ENCODE data around the gene CFAP57.

CFAP57 gene

DNA sequence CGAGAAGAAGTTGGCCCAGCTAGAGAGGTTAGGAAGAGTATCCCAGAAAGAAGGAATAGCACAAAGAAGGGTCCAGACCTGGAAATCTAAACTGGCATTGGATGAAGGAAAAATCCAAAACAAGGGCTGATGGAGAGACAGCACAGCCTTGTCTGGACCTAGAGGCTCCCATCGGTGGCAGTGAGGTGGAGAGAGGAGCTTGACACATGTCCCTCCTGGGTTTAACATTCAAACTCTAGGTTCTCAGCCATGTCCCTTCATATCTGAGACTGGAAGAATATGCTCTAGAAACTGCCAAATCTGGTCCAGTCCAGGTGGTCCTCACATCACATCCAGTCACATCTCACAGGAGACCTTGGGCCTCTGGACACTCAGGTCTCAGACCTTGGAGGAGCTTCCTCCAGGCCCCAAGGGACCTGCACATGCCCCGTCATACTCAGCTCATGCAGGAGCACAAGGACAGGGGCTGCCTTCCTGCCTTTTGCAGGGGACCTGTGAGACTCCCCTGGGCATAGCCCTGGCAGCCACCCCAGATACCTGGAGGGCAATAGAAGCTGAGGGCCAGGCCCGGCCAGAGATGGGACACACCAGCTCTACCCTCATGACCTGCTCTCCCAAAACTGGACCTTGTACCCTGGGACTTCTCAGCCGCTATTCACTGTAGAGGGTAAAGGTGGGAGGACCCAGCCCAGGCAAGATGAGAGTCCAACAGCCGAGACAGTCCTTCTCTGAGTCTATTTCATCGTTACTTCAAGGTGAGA, 105.2 kb downstream of the CFAP57 start:
- DNase-seq (ENCODE audit: low read depth): no peak

DNA sequence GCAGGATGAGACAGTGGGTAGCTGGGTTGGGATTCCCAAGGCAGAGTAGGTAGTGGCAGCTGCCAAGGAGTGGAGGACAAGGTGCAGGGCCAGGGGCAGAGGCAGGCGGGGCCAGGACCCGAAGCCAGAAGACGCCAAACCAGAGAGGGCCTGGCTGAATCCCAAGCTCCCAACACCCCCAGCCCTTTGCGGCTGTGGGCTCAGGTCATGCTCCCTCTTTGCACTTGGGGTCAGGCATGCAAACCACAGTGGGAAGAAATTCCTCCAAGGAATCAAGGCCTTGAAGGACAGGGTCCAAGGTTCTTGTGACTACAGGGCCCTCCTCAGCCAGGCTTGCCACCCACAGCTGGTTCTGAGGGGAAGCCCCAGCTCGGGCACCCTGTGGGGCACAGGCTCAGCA, 107.0 kb downstream of the CFAP57 start:
- no peak for DNase-seq (ENCODE audit: low read depth)

DNA sequence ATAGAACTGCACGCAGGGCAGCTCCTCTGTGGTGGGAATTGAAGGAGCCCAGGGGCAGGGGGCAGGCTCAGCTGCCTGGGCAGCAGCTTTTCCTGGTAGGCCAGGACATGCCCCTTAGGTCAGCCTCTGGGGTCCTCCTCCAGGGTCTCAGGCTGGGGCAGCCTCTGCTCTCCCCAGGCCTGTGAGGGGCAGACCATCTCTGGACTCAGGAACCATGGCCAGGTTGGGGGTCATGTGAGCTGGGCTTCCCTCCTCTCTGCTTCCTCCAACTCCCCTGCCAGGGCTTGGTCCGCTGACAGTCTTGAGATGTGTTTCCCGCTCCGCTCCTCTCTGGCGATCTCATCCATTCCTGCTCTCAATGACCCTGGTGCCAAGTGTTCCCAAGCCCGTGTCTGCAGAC, 107.5 kb downstream of the CFAP57 start:
- DNase-seq (ENCODE audit: low read depth): no peak

GRCh38 chr1:43280692-43281091, 108.6 kb downstream of the CFAP57 start:
- DNase-seq (ENCODE audit: low read depth): no peak

GRCh38 chr1:43282220-43283195, 110.4 kb downstream of the CFAP57 start:
- DNase-seq (ENCODE audit: low read depth): no peak

GRCh38 chr1:43284065-43284464, 111.9 kb downstream of the CFAP57 start:
- DNase-seq (ENCODE audit: low read depth): no peak

DNA sequence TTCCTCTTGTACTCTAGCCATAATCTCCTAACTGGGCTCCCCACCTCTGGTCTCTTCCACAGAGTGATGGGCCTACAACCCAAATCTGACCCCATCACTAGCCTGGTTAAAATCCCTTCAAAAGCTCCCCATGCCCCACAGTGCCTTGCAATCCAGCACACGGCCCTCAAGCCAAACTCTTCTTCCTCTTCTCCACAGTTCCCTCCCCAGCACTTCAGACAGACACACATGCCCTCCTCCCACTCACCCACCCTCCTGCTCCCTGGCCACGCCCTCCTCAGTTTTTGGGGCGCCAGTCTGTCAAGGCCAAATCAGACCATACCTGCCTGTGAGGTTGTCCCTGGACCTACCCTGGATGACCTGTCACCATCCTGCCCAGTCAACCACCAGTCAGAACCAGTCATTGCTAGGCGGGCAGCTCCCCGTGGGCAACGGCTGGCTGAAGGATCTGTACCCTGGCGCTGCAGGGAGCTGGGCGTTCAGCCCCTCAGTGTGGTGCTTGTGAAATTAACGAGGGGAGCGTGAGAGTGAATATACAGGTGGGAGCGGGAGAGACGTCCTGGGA, 112.5 kb downstream of the CFAP57 start:
- DNase-seq (ENCODE audit: low read depth): no peak

DNA sequence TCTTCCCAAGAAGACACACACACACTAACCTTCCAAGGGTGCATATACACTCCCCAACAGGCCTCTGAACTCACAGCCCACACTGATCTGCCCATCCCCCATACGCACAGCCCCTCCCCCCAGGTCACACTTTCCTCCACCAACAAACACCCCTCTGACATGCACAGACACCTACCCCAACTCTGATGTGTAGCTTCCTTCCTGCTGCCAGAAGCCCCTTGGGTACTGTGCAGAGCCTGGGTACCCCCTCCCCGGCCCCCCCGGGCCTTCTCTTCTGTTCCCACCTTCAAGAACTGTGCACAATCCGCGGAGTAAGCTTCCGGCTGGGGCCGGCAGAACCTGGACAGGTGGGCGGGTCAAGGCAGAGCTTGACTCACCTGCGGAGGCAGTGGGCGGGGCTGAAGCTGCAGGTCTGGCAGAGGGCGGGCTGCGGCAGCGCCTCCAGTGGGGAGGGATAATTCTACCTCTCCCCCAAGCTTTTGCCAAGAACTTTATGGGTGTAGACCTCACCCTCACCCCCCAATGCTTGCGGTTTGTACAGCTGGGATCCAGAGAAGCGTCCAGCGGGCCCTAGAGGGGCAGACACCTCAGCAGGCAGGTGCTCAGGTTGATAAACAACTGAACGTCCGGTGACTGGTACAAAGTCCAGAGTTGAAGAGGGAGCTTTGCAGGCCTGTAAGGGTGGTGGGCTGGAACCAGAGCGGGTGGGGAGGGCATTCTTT, 113.3 kb downstream of the CFAP57 start, which contains the start of gene C1orf210:
C1orf210 (minus strand) TSS at position 313 of the 722 bp plus-strand sequence. CDS start 2,311 bp downstream, outside the sequence.
- no peak for DNase-seq (ENCODE audit: low read depth)

DNA sequence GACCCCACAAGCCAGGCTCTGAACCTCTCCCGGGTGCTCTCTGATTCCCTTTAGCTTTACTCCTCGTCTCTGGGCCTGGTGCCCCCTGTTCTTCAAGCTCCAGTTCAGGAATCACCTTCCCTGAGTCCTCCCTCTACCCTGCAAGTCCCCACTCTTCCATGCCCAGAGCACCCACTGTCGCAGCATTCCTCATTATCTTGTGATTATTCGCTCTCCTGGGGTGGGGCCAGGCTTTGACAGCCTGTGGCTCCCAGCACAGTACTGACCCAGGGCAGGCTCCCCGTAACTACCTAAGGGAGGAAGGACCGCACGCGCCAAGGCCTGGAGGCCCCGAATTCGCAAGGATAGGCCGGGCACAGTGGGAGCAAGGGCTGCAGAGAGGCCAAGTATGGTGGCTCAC, 114.0 kb downstream of the CFAP57 start:
- no peak for DNase-seq (ENCODE audit: low read depth)

DNA sequence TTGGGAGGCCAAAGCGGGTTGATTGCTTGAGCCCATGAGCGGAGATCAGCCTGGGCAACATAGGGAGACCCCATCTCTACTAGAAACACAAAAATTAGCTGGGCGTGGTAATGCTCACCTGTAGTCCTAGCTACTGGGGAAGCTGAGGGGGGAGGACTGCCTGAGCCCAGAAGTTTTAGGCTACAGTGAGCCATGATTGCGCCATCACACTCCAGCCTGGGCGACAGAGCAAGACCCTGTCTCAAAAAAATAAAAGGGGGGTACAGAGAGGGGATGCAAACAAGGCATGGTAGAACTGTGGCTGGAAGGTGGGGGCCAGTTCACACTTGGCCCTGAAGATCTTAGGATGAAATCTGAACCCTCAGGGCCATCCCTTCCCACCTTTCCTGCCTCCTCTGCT, 114.4 kb downstream of the CFAP57 start:
- DNase-seq (ENCODE audit: low read depth): no peak

DNA sequence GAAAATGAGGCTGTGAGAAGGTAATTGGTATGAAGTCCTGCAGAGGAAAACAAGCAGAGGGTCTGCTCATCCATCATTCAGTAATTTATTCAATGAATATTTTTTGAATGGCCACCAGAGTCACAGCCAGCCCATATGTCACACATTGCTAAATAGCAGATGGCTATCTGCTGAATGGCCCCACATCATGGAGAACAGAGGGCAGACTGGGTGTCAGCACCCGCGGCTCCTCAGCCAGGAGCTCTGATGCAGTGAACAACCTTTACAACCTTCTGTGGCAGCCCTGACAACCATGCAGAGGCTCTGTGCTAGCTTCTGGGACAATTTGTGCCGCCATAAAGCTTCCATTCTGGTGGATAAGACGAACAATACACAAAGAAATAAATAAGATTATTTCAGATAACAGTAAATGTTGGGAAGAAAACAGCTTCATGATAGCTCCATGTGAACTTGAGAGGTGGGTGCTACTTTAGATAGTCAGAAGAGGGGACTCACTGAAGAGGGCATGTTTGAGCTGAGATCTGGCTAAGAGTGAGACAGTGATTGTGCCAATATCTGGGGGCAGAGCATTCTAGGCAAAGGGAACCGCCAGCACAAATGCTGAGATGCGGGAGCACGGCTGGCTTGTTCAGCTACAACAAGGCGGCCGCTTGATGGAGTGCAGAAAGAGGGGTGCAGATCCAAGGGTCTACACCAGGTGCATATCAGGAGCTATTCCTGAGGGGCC, 116.1 kb downstream of the CFAP57 start:
- DNase-seq (ENCODE audit: low read depth): no peak

- DNase-seq (ENCODE audit: low read depth): no peak
Measured at GRCh38 chr1:43288785-43289706, 116.9 kb downstream of the CFAP57 start.

GRCh38 chr1:43292216-43292615, 120.1 kb downstream of the CFAP57 start:
- DNase-seq (ENCODE audit: low read depth): no peak

DNA sequence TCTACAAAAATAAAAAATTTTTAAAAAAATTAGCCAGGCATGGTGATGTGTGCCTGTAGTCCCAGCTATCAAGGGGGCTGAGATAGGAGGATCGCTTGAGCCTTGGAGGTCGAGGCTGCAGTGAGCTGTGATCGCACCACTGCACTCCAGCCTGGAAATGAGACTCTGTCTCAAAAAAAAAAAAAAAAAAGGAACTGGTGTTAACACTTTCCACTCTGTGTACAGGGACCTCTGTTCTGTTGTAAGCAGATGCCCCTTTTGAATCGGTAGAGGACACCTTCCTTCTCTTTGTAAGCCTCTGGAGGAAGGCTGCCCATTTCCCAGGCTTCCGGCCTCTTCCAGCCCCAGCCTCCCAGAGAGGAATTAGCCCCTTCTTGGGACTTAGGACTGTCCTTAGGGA, 120.5 kb downstream of the CFAP57 start:
- no peak for DNase-seq (ENCODE audit: low read depth)

DNA sequence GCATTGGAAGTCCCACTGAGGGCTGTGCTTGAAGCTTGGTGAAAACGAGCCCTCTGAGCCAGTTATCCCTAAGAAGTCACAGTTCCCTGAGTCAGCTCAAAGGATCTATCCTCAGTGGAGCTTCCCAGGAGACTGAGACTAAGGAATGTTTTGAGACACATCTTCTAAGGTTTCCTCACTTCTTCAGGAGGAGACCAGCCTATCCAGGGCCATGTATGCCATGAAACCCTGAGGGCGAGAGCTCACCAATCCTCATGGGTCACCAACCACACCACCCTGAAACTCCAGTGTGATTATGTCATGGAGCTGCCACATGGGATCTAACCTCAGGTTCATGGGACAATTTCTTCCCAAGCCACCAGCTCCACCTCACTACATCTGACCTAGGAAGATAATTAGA, 121.0 kb downstream of the CFAP57 start:
- no peak for DNase-seq (ENCODE audit: low read depth)

DNA sequence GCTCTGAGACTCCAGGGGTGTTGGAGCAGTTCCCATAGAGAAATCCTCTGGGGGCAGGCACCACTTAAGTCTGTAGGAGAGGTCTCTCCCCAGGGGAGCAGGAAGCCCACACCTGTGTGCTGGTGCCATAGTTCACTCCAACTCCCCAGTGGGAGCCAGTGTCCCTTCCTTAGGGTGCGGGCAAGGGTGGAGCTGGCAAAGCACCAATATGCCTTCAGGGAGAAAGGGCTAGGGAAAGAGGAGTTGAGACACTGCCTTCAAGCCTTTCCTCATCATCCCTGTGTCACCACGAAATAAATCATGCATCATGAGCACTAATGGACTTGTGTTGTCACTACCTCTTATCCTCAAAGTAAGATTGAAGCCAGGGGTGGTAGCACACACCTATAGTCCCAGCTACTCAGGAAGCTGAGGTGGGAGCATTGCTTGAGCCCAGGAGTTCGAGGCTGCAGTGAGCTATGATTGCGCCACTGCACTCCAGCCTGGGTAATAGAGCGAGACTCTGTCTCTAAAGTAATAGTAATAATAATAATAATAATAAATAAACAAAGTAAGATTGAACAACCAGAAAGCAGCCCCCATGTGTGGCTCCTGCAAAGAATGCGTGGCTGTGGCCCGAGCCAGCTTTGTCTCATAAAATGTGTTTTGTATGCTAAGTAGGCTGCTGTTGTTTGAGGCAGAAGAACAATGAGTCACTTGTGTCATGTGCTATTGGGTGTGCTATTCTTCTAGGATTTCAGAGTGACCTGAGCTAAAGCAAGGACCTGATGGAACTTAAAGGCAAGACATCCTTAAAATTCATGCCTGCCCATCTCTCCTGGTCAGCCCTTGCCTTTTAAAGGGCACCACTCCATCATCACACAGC, 122.0 kb downstream of the CFAP57 start:
- DNase-seq (ENCODE audit: low read depth): no peak

DNA sequence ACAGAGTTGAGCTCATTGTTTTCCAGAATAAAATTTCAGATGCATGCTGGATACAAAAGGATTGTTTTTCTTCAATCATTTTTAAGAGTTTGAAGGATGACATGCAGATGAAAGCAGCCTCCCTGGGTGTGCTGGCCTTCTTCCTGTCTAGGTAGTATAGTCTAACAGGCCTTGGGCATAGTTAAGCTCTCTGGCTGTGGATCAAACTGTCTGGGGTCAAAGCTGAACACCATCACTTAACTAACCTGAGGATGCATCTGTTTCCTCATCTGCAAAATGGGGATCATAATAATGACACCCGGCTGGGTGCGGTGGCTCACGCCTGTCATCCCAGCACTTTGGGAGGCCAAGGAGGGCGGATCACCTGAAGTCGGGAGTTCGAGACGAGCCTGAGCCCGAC, 122.6 kb downstream of the CFAP57 start:
- DNase-seq (ENCODE audit: low read depth): no peak

GRCh38 chr1:43296207-43296606, 124.1 kb downstream of the CFAP57 start:
- no peak for DNase-seq (ENCODE audit: low read depth)

- DNase-seq (ENCODE audit: low read depth): no peak
Measured at GRCh38 chr1:43298055-43298454, 125.9 kb downstream of the CFAP57 start.

All from stimulated activated CD8-positive, alpha-beta memory T cell treated with anti-CD3 and anti-CD28 coated beads, Interleukin-12 subunit alpha, Interleukin-12 subunit beta, amount 100 ng/mL, for 4 hours (primary cell).